Motor neuron (in vitro differentiated cells): Measurements from ENCODE around the gene MYH16. TPM values are rescaled to one million over a fixed set of nuclear protein-coding genes. Genes with fewer than 3 reads are reported as not detected.

Experiments
- ATAC-seq, 8 experiments: fragments of 200-7000 bp; cut with Tn5 transposase; replicated peaks in 6 of 8; 2 replicates each; pipeline ENCODE4 v1.8.0; 2021; ENCODE audit warnings: mild to moderate bottlenecking in 8 of 8, moderate library complexity in 8 of 8
- H3K27ac ChIP-seq, 2 donors: fragments of 250-450 bp; sonication (Bioruptor Pico); 2 replicates each; pipeline ENCODE4 v1.9.0; 2021; ENCODE audit warnings: antibody characterized with exemption in 2 of 2, mild to moderate bottlenecking in 2 of 2, moderate library complexity in 1 of 2
- H3K4me1 ChIP-seq, 2 donors: fragments of 250-450 bp; sonication (Bioruptor Pico); replicated peaks in 1 of 2; 2 replicates each; pipeline ENCODE4 v1.6.1; 2021; ENCODE audit warnings: antibody characterized with exemption in 2 of 2, mild to moderate bottlenecking in 2 of 2, moderate library complexity in 1 of 2
- H3K4me3 ChIP-seq, 5 donors: fragments of 250-450 bp; sonication (Bioruptor Pico); 2 replicates each; pipeline ENCODE4 v1.9.0; 2021; ENCODE audit warnings: antibody characterized with exemption in 5 of 5, mild to moderate bottlenecking in 5 of 5, moderate library complexity in 4 of 5
- WGBS, 10 experiments: fragments of 450-650 bp; shearing (Covaris generic); methylation state at CpG; one replicate each; pipeline ENCODE4 v1.0.0; 2022; 5-methylcytosine and 5-hydroxymethylcytosine counted together
- in situ Hi-C, 9 experiments: fragments of 400-800 bp; cut with MboI; loops; one replicate each; pipeline ENCODE4 v1.15.0; 2021; ENCODE audit warnings: low sequenced_read_pairs in 9 of 9, low pct_unique_long_range_greater_than_20kb in 2 of 9; ENCODE audit not compliant: unreplicated experiment in 9 of 9
- total RNA-seq, 8 experiments: library from RNA; unstranded; fragments of 300-600 nt; gene quantifications; 2 replicates each; pipeline versions ENCODE4 v1.2.3 to v1.2.4, GENCODE V29; 2022

Gene MYH16
- total RNA-seq, 8 experiments from 2014 or later, result 0.10 to 0.52 (median 0.14) TPM; not detected in 3

DNA sequence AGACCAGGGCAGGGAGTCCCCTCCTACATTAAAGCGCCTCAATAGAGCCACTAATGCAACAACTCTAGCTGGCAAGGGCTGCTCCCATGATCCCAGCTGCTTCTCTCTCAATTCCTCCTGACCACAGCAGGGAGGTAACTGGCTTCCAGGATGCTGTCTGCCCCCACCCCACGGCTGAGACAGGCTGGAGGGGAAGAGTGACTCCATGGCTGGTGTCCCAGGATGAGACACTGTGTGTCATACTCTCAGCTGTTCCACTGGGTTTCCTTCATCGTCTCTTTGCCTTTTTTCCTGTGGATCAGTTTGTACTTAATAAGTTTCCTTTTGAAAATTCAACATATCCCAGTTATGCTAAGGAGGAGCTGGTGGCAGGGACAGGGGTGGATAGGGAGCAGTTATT lies 27.7 kb upstream of the MYH16 start:
- ATAC-seq, result peak in 2 of 8 experiments; percentile 35 to 70
- Histone ChIP-seq H3K4me1 (no peaks in the 10 kb centered on the region), H3K4me3 (no peak overlapping the region), H3K27ac (no peak overlapping the region)
- 0 to 100% (median 86%) methylated on average over 1 of the region's 3 CpGs; no CpG with 5 or more reads in 5 of the 10 experiments for WGBS, 10 experiments
- in situ Hi-C loops, result no loop called here

GRCh38 chr7:99248391-99249095 lies 24.1 kb upstream of the MYH16 start:
- 41 to 94% (median 80%) methylated on average over 3 to 7 of the region's 10 CpGs; no CpG with 5 or more reads in 1 of the 10 experiments for WGBS, 10 experiments
- no peak overlapping the region for H3K4me3 ChIP-seq
- in situ Hi-C loops, result no loop called here
- ATAC-seq, result no peak
- no peaks in the 10 kb centered on the region for H3K4me1 ChIP-seq
- no peak overlapping the region for H3K27ac ChIP-seq

DNA sequence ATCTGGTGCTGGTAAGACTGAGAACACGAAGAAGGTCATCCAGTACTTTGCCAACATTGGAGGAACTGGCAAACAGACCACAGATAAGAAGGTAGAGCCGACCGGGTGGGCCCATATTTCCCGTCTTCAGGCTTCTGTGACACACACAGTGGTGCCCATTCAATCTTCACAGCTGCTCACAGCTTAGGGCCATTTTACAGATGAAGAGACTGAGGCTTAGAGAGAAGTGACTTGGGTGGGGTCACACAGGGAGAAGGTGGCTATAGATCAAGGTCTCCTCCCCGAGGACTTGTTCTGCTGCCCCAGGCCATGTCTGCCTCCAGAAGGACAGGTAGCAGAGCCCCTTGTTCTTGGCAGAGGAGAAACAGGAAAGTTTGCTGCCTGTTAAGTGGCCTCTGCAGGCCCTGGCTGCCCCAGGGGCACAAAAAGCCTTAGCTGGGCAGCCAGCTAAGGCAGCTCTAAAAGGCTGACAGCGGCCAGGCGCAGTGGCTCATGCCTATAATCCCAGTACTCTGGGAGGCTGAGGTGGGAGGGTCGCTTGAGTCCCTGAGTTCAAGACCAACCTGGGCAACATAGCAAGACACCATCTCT lies 22.6 kb upstream of the MYH16 start:
- in situ Hi-C loops, result no loop called here
- 33 to 100% (median 81%) methylated on average over 2 to 5 of the region's 8 CpGs; no CpG with 5 or more reads in 2 of the 10 experiments for WGBS, 10 experiments
- no peak overlapping the region for H3K27ac ChIP-seq
- ATAC-seq, result no peak
- H3K4me3 ChIP-seq, result no peak overlapping the region
- H3K4me1 ChIP-seq, result no peaks in the 10 kb centered on the region

- ATAC-seq, result no peak
- in situ Hi-C loops, result no loop called here
- H3K4me1 ChIP-seq, result no peaks in the 10 kb centered on the region
- 34 to 60% (median 47%) methylated on average over 1 to 11 of the region's 18 CpGs; no CpG with 5 or more reads in 3 of the 10 experiments for WGBS, 10 experiments
- no peak overlapping the region for H3K27ac ChIP-seq
- H3K4me3 ChIP-seq, result no peak overlapping the region
Observed at GRCh38 chr7:99252166-99252895, 20.3 kb upstream of the MYH16 start.

- Histone ChIP-seq H3K4me3 (no peak overlapping the region), H3K27ac (no peak overlapping the region), H3K4me1 (no peaks in the 10 kb centered on the region)
- WGBS, 10 experiments, result 0 to 90% (median 57%) methylated on average over 1 to 5 of the region's 9 CpGs; no CpG with 5 or more reads in 1 of the 10 experiments
- in situ Hi-C loops, result no loop called here
- no peak for ATAC-seq
Observed at GRCh38 chr7:99253369-99253768, 19.3 kb upstream of the MYH16 start.

- ATAC-seq, result no peak
- 0 to 80% (median 38%) methylated on average over 1 to 2 of the region's 2 CpGs; no CpG with 5 or more reads in 7 of the 10 experiments for WGBS, 10 experiments
- Histone ChIP-seq H3K4me1 (no peaks in the 10 kb centered on the region), H3K4me3 (no peak overlapping the region), H3K27ac (no peak overlapping the region)
- in situ Hi-C loops, result no loop called here
Observed at GRCh38 chr7:99254390-99254789, 18.2 kb upstream of the MYH16 start.

DNA sequence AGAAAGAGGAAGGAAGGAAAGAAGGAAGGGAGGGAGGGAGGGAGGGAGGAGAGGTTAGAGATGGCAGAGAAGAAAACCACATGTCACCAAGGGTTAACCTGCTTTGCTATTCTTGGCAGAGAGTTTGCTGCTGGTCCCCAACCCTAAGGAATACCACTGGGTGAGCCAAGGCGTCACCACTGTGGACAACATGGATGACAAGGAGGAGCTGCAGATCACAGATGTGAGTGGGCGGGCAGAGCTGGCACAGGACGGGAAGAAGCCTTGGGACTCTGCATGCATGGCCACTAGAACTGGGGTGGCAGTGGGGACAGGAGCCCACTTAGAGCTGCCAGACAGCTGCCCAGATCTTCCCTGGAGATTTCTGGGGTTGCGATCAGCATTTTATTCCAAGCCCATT lies 17.2 kb upstream of the MYH16 start:
- Histone ChIP-seq H3K4me1 (no peaks in the 10 kb centered on the region), H3K4me3 (no peak overlapping the region), H3K27ac (no peak overlapping the region)
- 60 to 100% (median 77%) methylated on average over 1 to 2 of the region's 4 CpGs; no CpG with 5 or more reads in 6 of the 10 experiments for WGBS, 10 experiments
- no peak for ATAC-seq
- in situ Hi-C loops, result no loop called here

GRCh38 chr7:99257065-99257464 lies 15.6 kb upstream of the MYH16 start:
- Histone ChIP-seq H3K4me1 (no peaks in the 10 kb centered on the region), H3K4me3 (no peak overlapping the region), H3K27ac (no peak overlapping the region)
- 0 to 83% (median 71%) methylated on average over 1 to 4 of the region's 10 CpGs; no CpG with 5 or more reads in 3 of the 10 experiments for WGBS, 10 experiments
- ATAC-seq, result no peak
- in situ Hi-C loops, result no loop called here

DNA sequence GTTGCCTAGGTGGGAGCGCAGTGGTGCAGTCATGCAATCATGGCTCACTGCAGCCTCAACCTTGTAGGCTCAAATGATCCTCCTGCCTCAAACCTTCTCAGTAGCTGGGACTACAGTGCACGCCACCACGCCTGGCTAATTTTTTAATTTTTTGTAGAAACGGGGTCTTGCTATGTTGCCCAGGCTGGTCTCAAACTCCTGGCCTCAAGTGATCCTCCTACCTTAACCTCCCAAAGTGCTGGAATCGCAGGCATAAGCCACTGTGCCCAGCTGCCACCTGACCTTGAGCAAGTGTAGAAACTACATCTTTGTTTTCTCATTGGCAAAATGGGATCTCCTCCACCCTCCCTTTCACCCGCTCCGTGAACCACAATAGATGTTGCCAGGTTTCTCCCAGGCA lies 15.0 kb upstream of the MYH16 start:
- in situ Hi-C loops, result no loop called here
- no peak for ATAC-seq
- H3K4me1 ChIP-seq, result no peaks in the 10 kb centered on the region
- H3K27ac ChIP-seq, result no peak overlapping the region
- H3K4me3 ChIP-seq, result no peak overlapping the region
- 70 to 100% (median 82%) methylated on average over 2 to 6 of the region's 7 CpGs; no CpG with 5 or more reads in 2 of the 10 experiments for WGBS, 10 experiments

GRCh38 chr7:99258501-99258900 lies 14.1 kb upstream of the MYH16 start:
- in situ Hi-C loops, result no loop called here
- 0 to 100% (median 44%) methylated on average over 1 to 2 of the region's 2 CpGs; no CpG with 5 or more reads in 3 of the 10 experiments for WGBS, 10 experiments
- ATAC-seq, result no peak
- no peaks in the 10 kb centered on the region for H3K4me1 ChIP-seq
- H3K27ac ChIP-seq, result no peak overlapping the region
- H3K4me3 ChIP-seq, result no peak overlapping the region

GRCh38 chr7:99260395-99260794 lies 12.2 kb upstream of the MYH16 start:
- in situ Hi-C loops, result no loop called here
- whole genome bisulfite sequencing, 10 experiments, result 75 to 100% (median 80%) methylated on average over 1 of the region's 1 CpG; no CpG with 5 or more reads in 6 of the 10 experiments

GRCh38 chr7:99261646-99262045 lies 11.0 kb upstream of the MYH16 start:
- no peaks in the 10 kb centered on the region for H3K4me1 ChIP-seq
- no peak for ATAC-seq
- in situ Hi-C loops, result no loop called here

More at GRCh38 chr7:99260395-99260794, 12.2 kb upstream of the MYH16 start:
- no peak overlapping the region for H3K27ac ChIP-seq
- ATAC-seq, result no peak
- no peaks in the 10 kb centered on the region for H3K4me1 ChIP-seq
- no peak overlapping the region for H3K4me3 ChIP-seq

DNA sequence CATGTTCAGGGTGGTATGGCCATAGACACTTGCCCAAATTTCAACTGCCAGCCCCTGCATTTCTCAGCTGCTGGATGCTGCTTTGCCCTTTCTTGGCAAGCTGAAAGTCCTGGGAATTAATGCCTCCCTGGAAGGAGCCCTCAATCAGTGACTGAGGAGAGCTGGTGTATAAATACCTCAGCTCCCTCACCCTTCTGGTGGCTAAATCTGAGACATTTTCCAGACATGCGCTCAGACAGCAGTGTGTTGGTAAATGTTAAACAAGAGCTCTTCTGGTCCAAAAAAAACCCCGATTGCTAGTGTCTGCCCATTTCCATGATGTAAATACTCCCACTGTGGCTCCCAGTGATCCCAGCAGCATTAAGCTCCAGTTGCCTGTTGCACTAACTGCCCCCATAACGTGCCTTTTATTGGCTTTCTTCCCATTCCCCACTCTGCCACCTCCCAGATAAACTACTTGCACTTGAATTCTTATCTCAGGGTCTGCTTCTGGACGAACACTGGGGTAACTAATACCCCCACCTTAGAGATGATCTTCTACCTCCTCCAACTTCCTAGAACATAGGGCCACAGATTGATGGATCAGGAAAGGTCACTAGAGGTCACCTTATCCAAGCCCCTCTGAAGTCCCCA lies 6.7 kb upstream of the MYH16 start:
- WGBS, 10 experiments, result 49 to 100% (median 67%) methylated on average over 1 to 3 of the region's 4 CpGs; no CpG with 5 or more reads in 3 of the 10 experiments
- Histone ChIP-seq H3K4me3 (no peak overlapping the region), H3K4me1 (no peaks in the 10 kb centered on the region), H3K27ac (no peak overlapping the region)
- ATAC-seq, result no peak
- in situ Hi-C loops, result no loop called here

More at GRCh38 chr7:99261646-99262045, 11.0 kb upstream of the MYH16 start:
- 37 to 100% (median 80%) methylated on average over 1 to 6 of the region's 6 CpGs; no CpG with 5 or more reads in 5 of the 10 experiments for WGBS, 10 experiments
- Histone ChIP-seq H3K4me3 (no peak overlapping the region), H3K27ac (no peak overlapping the region)
